ENCODE results near the gene RPS6KA4.

The RPS6KA4 gene

GRCh38 chr11:64419257-64419790, 60.4 kb downstream of the RPS6KA4 start:
- no peak for DNase-seq (ENCODE audit: low read depth, low spot score)

GRCh38 chr11:64419818-64420485, 61.0 kb downstream of the RPS6KA4 start:
- peak; percentile 70 for DNase-seq (ENCODE audit: low read depth, low spot score)
